GM13976 (cell line): ENCODE results near the gene TNIP2.

Experiments
- DNase-seq: peaks from one replicate; pipeline ENCODE4 v3.0.0; 2012; ENCODE audit warnings: low spot score
- in situ Hi-C: fragments of 300-500 bp; cut with MboI; formaldehyde crosslinking; loops from one replicate; pipeline ENCODE4 v1.12.0; 2022; ENCODE audit warnings: low sequenced_read_pairs, mixed read lengths, inconsistent platforms; ENCODE audit not compliant: unreplicated experiment
- TF ChIP-seq, protein P1 (sequence below): IDR thresholded peaks from 2 replicates; pipeline ENCODE4 v1.5.1; 2012; ENCODE audit warnings: borderline replicate concordance, mild to moderate bottlenecking; ENCODE audit not compliant: insufficient read depth; ENCODE audit errors: extremely low read depth, missing control alignments, control extremely low read depth

TNIP2 gene

DNA sequence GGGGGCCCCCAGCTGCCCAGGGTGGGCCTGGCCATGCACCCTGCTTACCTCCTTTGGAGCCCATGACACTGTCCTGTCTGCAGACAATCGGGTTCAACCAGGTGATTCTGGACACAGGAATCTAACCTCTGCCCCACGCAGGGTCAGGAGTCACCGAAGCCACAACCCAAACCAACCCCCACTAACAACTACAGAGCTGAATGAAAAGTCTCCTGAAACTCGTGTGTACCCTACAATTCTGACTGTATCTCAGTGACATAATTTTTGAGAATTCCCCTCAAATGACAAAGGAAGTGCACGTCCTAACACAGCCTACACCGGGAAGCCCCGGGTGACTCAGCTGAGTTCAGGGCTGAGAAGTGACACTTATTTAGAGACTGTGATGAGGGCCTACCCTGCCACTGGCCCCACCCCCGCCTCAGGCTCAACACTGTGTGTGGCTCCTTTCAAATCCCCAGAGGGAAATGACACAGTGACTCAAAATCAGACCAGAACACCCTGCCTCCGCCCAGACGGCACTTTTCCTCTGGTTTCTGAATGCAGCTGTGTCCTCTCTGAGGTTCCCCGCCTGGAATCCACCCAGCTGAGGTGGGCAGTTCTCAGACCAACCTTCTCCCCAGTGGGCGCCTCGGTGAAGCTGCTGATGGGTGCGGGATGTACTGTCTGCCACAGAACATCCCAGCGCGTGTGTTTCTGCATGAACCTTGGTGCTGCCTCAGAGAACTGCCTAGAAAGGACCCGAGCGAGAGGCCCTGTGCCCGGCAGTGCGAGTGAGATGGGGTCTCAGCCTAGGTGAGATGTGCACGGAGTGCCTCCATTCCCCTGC lies 9.9 kb downstream of the TNIP2 start:
- in situ Hi-C loops: no loop called here
- TF ChIP-seq, protein P1, sequence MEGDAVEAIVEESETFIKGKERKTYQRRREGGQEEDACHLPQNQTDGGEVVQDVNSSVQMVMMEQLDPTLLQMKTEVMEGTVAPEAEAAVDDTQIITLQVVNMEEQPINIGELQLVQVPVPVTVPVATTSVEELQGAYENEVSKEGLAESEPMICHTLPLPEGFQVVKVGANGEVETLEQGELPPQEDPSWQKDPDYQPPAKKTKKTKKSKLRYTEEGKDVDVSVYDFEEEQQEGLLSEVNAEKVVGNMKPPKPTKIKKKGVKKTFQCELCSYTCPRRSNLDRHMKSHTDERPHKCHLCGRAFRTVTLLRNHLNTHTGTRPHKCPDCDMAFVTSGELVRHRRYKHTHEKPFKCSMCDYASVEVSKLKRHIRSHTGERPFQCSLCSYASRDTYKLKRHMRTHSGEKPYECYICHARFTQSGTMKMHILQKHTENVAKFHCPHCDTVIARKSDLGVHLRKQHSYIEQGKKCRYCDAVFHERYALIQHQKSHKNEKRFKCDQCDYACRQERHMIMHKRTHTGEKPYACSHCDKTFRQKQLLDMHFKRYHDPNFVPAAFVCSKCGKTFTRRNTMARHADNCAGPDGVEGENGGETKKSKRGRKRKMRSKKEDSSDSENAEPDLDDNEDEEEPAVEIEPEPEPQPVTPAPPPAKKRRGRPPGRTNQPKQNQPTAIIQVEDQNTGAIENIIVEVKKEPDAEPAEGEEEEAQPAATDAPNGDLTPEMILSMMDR: no peak
- DNase-seq: peak; percentile 95

DNA sequence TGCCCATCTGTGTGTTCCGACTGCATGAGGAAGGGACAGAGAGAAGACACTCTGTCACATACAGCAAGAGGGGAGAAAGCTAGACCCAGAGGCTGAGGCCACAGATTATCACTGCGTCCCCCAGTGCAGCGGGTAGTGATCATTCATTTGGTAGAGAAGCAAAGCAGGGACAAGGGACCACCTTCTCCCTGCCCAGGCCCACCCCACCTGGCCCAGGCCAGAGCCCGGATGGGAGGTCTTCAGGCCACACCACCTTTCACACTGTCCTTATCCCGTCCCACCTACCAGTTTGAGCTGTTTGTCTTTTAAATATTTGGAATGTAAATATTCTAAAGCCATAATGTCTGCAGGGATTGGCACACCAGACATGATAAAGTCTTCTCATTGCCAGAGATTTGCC lies 10.6 kb downstream of the TNIP2 start:
- in situ Hi-C loops: no loop called here
- no peak for DNase-seq
- TF ChIP-seq, protein P1: no peak

DNA sequence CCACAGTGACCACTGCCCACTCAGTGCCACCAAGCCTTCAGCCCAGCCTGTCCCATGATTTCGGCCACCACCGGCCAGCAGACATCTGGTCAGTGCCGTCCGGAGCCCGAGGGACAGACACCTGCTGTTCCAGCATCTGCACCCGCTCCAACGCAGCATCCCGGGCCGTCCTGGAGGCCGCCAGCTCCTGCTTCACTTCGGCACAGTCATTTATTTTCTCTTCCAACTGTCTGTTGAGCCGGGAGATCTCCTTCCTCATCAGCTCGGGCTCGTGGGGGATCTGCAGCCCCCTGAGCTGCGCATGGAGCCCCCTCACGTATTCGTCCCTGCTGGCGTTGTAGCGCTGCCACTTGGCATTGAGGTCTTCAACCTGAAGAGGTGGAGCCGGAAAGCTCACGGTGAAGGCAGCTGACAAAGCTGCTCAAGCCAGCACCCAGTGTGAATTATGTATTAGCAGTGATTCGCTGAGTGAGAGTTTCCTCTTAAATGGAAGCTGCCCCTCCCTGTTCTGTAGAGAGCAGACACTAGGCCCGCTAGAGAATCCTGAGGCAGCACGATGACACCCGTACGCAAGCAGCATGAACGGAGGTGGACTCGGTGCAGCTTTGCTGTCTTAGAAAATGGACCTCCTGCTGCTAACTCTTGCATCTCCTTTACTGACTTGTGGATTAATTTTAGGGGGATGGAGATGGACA lies 11.4 kb downstream of the TNIP2 start:
- DNase-seq: no peak
- TF ChIP-seq, protein P1: no peak
- in situ Hi-C loops: no loop called here

DNA sequence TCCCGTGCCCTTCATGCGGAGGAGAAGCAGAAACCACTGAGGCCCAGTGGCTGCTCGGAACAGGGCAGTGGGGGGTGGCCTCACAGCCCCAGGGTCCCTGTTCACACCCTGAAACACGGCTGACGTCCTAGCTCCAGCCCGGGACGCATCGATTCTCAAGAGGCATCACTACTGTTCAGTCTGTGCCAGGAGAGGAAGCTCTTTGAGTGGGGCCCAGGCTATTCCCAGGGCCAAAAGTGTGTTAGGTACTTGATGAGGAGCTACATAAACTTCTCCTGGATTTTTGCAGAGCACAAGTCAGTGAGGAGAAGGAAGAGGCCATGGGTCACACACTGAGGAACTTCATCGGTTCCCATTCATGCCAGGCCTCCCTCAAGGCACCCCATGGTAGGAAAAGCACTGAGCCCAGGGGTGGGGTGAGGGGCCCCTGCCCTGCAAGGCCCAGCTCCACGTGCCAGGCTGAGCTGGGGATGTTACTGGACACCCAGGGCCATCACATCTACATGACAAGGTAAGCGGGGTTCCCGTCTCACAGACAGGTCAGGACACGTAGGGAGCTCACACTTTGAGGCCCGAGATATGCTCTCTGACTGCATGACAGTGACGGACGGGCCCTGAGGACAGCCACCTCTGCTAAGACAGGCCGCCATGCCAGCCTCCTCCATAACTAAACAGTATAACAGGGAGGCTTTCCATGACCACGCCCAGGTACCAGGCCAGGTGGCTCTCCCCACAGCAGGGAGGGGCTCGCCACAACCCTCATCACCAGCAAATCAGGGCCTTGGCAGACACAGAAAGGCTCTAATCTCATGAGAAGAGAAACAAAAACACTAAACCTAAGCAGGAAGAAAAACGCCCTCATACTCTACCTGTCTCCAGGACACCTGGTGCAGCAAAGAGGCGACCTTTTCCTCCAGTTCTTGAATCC lies 12.4 kb downstream of the TNIP2 start:
- in situ Hi-C loops: no loop called here
- DNase-seq: no peak
- TF ChIP-seq, protein P1: no peak

DNA sequence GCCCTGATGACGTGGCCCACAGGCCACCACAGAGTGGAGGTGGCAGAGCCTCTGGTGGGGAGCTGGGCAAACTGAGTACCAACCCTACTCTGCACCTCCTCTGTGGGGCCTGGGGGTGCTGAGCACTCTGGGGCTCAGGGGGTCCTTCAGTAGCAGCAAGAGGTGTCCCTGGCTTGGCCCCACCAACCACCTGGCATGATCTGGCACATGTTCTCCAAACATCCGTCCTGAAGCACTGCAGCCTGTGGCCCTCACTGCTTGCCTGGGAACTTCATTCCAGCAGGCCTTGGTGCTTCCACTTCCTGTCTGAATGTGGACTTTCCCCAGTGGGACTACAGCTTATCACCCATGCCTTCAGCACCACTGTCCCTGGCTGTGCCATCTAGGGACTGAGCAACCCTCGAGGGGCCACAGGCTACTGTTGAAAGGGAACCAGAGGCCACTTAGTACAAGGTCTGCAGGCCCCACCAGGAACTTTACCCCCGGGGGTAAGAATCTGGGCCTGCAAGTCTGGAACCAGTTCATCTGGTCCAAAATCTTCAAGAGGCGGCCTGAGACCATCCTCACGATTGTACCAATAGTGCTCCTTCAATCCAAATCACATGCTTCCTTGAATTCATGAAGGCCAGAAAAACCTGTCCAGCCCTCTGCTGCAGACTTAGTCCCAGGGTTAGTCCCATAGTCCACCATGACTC lies 13.2 kb downstream of the TNIP2 start:
- TF ChIP-seq, protein P1: no peak
- DNase-seq: no peak
- in situ Hi-C loops: no loop called here
